PC-9 (cell line): ENCODE measurements around the gene MGARP. TPM values are rescaled to one million over a fixed set of nuclear protein-coding genes. Genes with fewer than 3 reads are reported as not detected.

Experiments
- BruUV-seq: library from RNA; stranded (reverse); fragments of 400-500 nt; replicated peaks from 2 replicates; lab custom pipeline; 2021; lab: Mats Ljungman, UMichigan
- CTCF ChIA-PET: fragments of 300-600 bp; sonication (Branson Sonifier 250); formaldehyde crosslinking; loops from one replicate; lab custom pipeline; 2022; ENCODE audit warnings: antibody characterized with exemption; lab: Charles Lee
- POLR2A ChIA-PET: fragments of 300-600 bp; sonication (Branson Sonifier 250); formaldehyde crosslinking; loops from one replicate; lab custom pipeline; 2022; ENCODE audit warnings: antibody characterized with exemption; ENCODE audit not compliant: unreplicated experiment; lab: Charles Lee
- DNase-seq, 2 experiments: peaks; one replicate each; pipeline versions ENCODE4 v3.0.0 to v3.0.0-alpha.2; 2015 to 2022; ENCODE audit warnings: mixed read lengths in 1 of 2
- H2AFZ ChIP-seq: fragments of 200-600 bp; sonication (generic); 2 replicates; pipeline ENCODE4 v1.8.1; 2017; ENCODE audit warnings: antibody characterized with exemption
- H3F3A ChIP-seq: fragments of 200-600 bp; sonication (generic); 2 replicates; pipeline ENCODE4 v1.8.1; 2017; ENCODE audit warnings: antibody characterized with exemption, mild to moderate bottlenecking, low read depth; ENCODE audit not compliant: insufficient read depth
- H3K27ac ChIP-seq: fragments of 200-600 bp; sonication (generic); 2 replicates; pipeline ENCODE4 v1.6.1; 2016; ENCODE audit warnings: mixed run types
- H3K27me3 ChIP-seq: fragments of 200-600 bp; sonication (generic); 2 replicates; pipeline ENCODE4 v1.6.1; 2016; ENCODE audit warnings: low read depth, mixed run types; ENCODE audit not compliant: insufficient read depth
- H3K36me3 ChIP-seq: fragments of 200-600 bp; sonication (generic); 2 replicates; pipeline ENCODE4 v1.6.1; 2016; ENCODE audit warnings: low read depth, mixed run types
- H3K4me1 ChIP-seq: fragments of 200-600 bp; sonication (generic); replicated peaks from 2 replicates; pipeline ENCODE4 v1.6.1; 2016; ENCODE audit warnings: mixed run types; ENCODE audit not compliant: insufficient read depth
- H3K4me2 ChIP-seq: fragments of 200-600 bp; sonication (generic); 2 replicates; pipeline ENCODE4 v1.6.1; 2017; ENCODE audit warnings: mixed run types
- H3K4me3 ChIP-seq: fragments of 200-600 bp; sonication (generic); 2 replicates; pipeline ENCODE4 v1.6.1; 2016; ENCODE audit warnings: mixed run types
- H3K79me2 ChIP-seq: fragments of 200-600 bp; sonication (generic); 2 replicates; pipeline ENCODE4 v1.6.1; 2017; ENCODE audit warnings: low read depth, mixed run types
- H3K9me2 ChIP-seq: fragments of 200-600 bp; sonication (generic); 2 replicates; pipeline ENCODE4 v1.8.1; 2017; ENCODE audit warnings: mild to moderate bottlenecking; ENCODE audit not compliant: insufficient read depth
- H3K9me3 ChIP-seq: fragments of 200-600 bp; sonication (generic); 2 replicates; pipeline ENCODE4 v1.8.1; 2016; ENCODE audit warnings: low read depth; ENCODE audit not compliant: insufficient read depth
- H4K20me1 ChIP-seq: fragments of 200-600 bp; sonication (generic); 2 replicates; pipeline ENCODE4 v1.8.1; 2017; ENCODE audit not compliant: insufficient read depth
- CTCF ChIP-seq: fragments of 200-600 bp; sonication (generic); conservative IDR thresholded peaks from 2 replicates; pipeline ENCODE4 v1.6.1; 2017; ENCODE audit warnings: mixed run types, antibody characterized with exemption, mild to moderate bottlenecking, moderate library complexity
- EZH2 ChIP-seq: fragments of 200-600 bp; sonication (generic); IDR thresholded peaks from 2 replicates; pipeline ENCODE4 v1.8.0; 2017; ENCODE audit warnings: antibody characterized with exemption, low read depth
- intact Hi-C: fragments of 100-400 bp; cut with micrococcal nuclease; formaldehyde crosslinking; loops from one replicate; pipeline ENCODE4 v1.10.0; 2022; ENCODE audit not compliant: unreplicated experiment
- total RNA-seq: library from RNA; stranded (reverse); gene quantifications from 2 replicates; pipeline ENCODE4 v1.2.3, GENCODE V29; 2021

Gene MGARP
- total RNA-seq, 1 experiment from 2014 or later = not detected

- Histone ChIP-seq H3K4me2 (no peak overlapping the region), H3K27me3 (no peaks in the 10 kb centered on the region), H4K20me1 (no peaks in the 10 kb centered on the region), H3F3A (no peaks in the 10 kb centered on the region), H3K9me3 (no peaks in the 10 kb centered on the region), H3K27ac (no peak overlapping the region), H2AFZ (no peak overlapping the region), H3K36me3 (no peaks in the 10 kb centered on the region), H3K4me3 (no peak overlapping the region), H3K4me1 (peaks cover 11% of the 10 kb centered on the region), H3K9me2 (no peaks in the 10 kb centered on the region), H3K79me2 (no peaks in the 10 kb centered on the region)
- TF ChIP-seq EZH2 (no peak), CTCF (no peak)
- ChIA-PET CTCF (no interaction called here), POLR2A (no interaction called here)
- no peak for DNase-seq
- no TSS peak for BruUV-seq
- intact Hi-C loops = no loop called here
Observed at GRCh38 chr4:139241784-139242151, 38.3 kb downstream of the MGARP start.

- POLR2A ChIA-PET = no interaction called here
- CTCF ChIA-PET = no interaction called here
- no peak overlapping the region for H3K4me2 ChIP-seq
- H3K9me2 ChIP-seq = no peaks in the 10 kb centered on the region
- TF ChIP-seq CTCF (no peak), EZH2 (no peak)
- no peaks in the 10 kb centered on the region for H3K79me2 ChIP-seq
- H3K27me3 ChIP-seq = no peaks in the 10 kb centered on the region
- H2AFZ ChIP-seq = no peak overlapping the region
- no peak for DNase-seq
- H3F3A ChIP-seq = no peaks in the 10 kb centered on the region
- peaks cover 11% of the 10 kb centered on the region for H3K4me1 ChIP-seq
- no peaks in the 10 kb centered on the region for H3K9me3 ChIP-seq
- BruUV-seq = no TSS peak
- no peak overlapping the region for H3K27ac ChIP-seq
- intact Hi-C loops = no loop called here
- H3K4me3 ChIP-seq = no peak overlapping the region
- no peaks in the 10 kb centered on the region for H4K20me1 ChIP-seq
- no peaks in the 10 kb centered on the region for H3K36me3 ChIP-seq
Observed at GRCh38 chr4:139241086-139241783, 38.8 kb downstream of the MGARP start.

GRCh38 chr4:139239127-139239772, 40.8 kb downstream of the MGARP start:
- no peak overlapping the region for H3K4me2 ChIP-seq
- no peak for DNase-seq
- H3K9me3 ChIP-seq = no peaks in the 10 kb centered on the region
- no peaks in the 10 kb centered on the region for H3K79me2 ChIP-seq
- ChIA-PET CTCF (interaction anchor here (0.6 kb wide), 1 partner anchor 43 kb away, joined by 3 read pairs; no protein-coding TSS in a partner anchor), POLR2A (no interaction called here)
- H3K27me3 ChIP-seq = no peaks in the 10 kb centered on the region
- H3K4me3 ChIP-seq = no peak overlapping the region
- intact Hi-C loops = no loop called here
- BruUV-seq = no TSS peak
- H3K4me1 ChIP-seq = peaks cover 11% of the 10 kb centered on the region
- no peaks in the 10 kb centered on the region for H4K20me1 ChIP-seq
- H3K9me2 ChIP-seq = no peaks in the 10 kb centered on the region
- TF ChIP-seq CTCF (no peak), EZH2 (no peak)
- H3F3A ChIP-seq = no peaks in the 10 kb centered on the region
- no peak overlapping the region for H2AFZ ChIP-seq
- H3K36me3 ChIP-seq = no peaks in the 10 kb centered on the region
- no peak overlapping the region for H3K27ac ChIP-seq
